DMS53 (cell line): ENCODE data around the gene ACVRL1.
"Not testable (repeated sequence)": the region's sequence is repeated elsewhere in the genome, so short reads cannot be mapped to it uniquely, and the experiment has no call there.

Source experiments
- DNase-seq: peaks from one replicate; lab custom pipeline; 2025; lab: John Stamatoyannopoulos, UW

Gene ACVRL1

DNA sequence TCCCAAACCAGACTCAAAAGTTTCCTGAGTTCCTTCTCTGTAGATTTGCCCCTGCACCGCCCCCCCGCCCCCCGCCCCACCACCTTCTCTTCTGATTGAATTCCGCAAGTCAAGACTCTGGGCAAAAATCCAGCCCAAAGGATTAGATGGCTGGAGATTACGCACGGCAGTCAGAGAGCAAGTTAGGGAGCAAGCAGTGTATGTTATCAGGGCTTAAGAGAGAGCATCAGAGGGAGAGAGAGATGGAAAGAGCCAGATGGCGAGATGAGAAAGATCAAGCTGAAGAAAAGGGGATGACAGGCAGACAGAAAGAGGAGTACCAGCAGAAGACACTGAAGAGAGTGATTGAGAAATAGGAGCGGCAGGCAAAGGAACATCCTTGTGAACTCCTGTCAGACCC lies 33.3 kb upstream of the ACVRL1 start:
- no peak for DNase-seq

DNA sequence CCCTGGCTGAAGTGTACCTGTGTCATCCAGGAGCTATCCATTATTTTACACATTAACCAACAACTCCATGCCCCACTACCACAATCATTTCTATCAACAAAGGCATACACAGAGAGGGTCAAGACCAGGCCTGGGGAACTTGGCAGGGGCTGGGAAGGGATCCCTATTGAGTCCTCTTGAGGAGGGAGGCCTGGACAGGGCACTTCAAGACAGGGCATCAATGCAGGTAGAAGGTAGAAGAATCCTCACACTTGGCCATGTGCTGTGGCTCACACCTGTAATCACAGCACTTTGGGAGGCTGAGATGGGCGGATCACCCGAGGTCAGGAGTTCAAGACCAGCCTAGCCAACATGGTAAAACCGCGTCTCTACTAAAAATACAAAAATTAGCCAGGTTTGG lies 32.8 kb upstream of the ACVRL1 start:
- DNase-seq, result no peak

DNA sequence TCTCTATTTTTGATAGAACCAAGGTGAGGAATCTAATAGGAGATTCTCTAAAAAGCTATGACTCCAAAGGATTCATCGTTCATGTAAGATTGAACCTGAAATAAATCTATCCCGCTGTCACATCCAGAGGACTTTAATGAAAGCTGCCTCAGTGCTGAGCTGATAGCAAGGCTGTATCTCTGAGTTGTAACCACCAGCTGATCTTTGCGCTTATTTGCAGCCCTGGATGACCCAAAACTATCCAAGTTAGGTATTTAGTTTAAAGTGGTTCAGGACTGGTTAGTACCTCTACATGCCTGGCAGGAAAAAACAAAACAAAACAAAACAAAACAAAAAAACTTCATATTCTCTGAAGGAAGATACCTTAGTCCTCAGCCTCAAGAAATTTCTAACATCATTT lies 28.2 kb upstream of the ACVRL1 start:
- DNase-seq, result no peak

DNA sequence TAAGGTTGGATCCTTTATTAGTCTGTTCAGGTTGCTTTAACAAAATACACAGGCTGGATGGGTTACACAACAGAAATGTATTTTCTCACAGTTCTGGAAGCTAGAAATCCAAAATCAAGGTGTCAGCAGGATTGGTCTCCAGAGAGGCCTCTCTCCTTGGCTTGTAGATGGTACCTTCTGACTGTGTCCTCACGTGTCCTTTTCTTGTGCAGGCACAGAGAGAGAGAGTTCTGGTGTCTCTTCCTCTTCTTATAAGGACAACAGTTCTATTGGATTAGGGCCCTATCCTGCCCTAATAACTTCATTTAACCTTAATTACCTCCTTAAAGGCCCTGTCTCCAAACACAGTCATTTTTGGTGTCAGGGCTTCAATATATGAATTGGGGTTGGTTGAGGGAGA lies 24.0 kb upstream of the ACVRL1 start:
- no peak for DNase-seq

DNA sequence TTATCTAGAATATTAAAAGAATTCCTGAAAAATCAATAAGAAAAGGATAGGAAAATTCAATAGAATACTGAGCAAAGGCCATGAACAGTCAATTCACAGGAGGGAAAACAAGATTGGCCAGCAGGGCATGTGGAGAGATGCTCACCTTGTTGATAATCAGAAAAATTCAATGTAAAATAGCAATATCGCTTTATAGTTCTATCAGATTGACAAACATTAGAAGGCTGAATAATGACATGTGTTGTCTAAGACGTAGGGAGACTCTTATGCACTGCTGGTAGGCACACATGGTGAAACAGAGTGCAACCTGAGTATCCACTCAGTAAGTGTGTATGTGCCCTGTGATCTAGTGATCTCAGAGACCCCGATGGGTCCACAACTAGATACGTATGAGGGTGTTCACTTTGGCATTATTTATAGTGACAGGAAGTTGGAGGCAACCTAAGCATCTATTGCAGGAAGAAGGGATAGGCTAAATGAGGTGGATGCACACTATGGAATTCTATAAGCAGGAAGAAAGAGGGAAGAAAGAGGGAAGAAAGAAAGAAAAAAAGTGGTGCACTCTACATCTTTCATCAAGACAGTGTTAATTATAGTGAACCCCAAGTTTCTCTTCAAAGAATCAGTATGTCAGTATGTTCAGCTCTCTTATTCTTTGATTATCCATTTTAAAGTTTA lies 23.2 kb upstream of the ACVRL1 start:
- DNase-seq, result peak; percentile 53

DNA sequence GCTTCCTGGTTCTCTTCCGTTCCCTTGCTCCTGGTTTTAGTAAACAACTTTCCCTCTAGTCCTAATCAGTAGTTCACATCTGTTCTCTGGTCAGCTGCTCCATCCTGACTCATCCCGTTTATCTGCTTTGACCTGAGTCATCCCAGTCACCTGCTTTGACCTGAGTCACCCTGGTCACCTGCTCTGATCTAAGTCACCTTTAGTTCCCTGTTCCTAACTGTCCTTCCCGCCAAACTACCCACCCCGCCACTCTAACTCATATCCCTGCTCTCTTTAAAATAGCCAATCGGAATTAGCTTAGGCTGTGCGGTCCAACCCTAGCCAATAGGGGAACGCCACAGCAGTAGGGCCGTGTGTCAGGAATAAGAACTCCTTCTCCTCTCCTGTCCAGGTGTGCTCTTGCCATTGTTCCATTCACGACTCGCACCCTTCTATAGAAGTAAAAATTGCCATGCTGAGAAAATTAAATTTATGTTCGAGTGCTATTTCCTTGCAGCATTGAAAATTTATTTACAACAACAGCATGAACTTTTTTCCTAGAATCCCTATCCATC lies 22.6 kb upstream of the ACVRL1 start:
- peak; percentile 96 for DNase-seq

DNA sequence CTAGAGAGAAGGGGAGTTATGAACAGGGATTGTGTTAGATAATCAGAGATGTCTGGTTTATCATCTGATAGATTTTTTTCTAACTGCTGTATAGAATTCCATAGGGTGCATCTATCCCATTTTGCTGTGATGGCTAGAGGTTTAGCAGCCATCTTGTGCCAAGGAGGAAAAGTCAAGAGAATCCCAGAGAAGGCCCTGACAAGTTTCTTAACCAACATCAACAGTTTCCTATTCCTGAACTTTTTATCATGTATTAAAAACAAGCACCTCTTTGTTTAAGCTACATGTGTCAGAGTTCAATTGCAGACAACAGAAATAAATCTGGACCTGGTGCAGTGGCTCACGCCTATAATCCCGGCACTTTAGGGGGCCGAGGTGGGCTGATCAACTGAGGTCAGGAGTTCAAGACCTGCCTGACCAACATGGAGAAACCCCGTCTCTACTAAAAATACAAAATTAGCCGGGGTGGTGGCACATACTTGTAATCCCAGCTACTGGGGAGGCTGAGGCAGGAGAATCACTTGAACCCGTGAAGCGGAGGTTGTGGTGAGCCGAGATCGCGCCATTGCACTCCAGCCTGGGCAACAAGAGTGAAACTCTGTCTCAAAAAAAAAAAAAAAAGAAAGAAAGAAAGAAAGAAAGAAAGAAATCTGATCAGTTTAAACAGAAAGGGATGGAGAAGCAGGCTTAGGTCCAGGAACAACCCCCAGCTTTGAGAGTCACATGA lies 21.8 kb upstream of the ACVRL1 start:
- not testable (repeated sequence) for DNase-seq

DNA sequence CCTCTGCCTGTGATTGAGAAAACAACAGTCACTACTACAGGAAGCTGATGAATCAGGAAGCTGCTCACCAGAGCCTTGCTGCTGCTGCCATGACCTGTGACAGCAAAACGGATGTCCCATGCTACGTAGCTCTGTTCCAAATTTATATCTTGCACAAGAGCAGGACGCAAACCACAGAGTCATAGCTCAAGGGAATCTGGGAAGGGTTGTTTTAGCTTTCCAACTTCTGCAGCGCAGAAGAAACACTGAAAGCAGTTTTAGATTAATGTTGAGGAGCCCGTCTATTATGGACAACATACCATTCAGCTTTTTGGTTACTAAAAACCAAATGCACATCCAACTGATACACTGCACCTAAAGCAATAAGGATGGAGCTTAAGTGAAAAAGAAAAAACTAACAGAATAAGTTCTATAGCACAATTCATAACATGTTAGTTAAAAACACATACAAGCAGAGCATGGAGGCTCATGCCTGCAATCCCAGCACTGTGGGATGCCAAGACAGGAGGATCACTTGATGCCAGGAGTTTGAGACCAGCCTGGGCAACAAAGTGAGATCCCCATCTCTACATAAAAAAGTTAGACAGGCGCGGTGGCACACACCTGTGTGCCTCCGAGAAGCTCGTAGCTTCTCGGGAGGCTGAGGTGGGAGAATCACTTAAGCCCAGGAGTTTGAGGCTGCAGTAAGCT lies 21.1 kb upstream of the ACVRL1 start:
- DNase-seq, result peak; percentile 51

- DNase-seq, result peak; percentile 79
Observed at GRCh38 chr12:51887476-51888315, 19.6 kb upstream of the ACVRL1 start, which contains the start of gene ANKRD33. ANKRD33 (plus strand) TSS chr12:51888103; CDS start chr12:51888187, 84 bp downstream.

GRCh38 chr12:51888316-51889215 lies 18.7 kb upstream of the ACVRL1 start:
- peak; percentile 44 for DNase-seq

DNA sequence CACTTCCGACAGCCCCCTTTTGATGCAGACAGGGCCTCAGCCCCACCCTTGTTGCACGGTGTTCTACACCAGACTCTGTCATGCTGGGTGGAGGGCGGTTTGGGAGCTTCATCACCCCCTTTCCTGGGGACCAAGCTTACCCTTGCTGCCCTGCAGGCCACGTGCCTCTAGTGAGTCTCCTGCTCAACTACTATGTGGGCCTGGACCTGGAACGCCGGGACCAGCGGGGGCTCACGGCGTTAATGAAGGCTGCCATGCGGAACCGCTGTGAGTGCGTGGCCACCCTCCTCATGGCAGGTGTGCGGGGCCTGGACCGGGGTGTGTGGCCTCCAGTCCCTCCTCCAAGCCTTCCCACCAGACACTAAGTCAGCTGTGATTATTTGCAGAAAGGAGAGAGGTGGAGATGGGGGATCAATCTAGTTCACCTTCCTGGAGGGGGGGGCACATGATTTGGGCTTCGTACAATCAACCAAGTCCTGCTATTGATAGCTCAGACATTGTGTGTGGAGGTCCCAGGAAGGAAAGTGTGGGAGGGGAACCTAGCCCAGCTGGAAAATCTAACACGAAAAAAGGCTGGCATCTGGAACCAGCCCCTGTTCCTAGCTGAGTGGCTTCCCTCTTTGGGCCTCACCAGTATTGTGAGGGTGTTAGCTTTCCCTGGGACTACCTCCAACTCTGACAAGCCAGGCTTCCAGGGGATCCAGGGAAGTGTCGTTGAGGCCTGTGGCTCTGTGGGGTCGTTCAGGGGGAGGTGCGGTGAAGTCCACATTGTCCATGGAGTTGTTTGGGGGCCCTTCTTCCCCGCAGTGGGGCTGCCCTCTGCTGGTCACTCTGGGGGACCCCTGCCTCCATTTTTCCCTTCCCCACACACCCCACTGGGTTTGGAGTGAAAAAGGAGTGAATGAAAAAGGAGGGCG lies 17.8 kb upstream of the ACVRL1 start:
- DNase-seq, result no peak

DNA sequence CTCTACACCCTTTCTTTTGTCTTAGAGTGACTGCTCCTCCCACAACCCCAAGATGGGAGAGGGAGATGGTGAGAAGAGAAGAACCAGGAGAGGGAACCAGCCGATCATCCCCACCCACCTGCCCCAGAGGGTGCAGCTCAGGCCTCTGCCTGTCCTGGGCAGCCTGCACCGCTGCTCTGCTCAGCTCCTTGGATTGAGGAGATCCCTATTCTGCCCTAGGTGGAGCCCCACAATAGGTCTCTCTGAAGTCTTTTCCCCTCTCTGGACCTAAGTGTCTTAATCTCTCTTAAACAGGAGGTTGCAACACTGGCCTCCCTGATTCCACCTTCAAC lies 17.2 kb upstream of the ACVRL1 start:
- no peak for DNase-seq

DNA sequence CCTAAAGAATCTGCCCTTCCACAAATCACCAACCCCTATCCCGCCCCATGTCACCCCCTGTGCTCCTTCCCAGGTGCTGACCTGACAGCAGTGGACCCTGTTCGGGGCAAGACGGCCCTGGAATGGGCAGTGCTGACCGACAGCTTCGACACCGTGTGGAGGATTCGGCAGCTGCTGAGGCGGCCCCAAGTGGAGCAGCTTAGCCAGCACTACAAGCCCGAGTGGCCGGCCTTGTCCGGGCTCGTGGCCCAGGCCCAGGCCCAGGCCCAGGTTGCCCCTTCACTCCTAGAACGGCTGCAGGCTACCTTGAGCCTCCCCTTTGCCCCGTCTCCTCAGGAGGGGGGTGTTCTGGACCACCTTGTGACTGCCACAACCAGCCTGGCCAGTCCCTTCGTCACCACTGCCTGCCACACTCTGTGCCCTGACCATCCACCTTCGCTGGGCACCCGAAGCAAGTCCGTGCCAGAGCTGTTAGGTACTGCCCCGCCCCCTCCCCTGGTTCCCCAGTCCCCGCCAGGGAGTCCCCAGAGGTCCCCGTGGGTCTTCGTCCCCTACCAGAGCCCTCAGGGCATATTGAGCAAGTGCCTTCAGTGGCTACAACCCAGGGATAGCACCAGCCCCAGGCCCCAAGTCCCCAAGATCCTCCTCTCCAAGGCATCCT lies 16.7 kb upstream of the ACVRL1 start:
- DNase-seq, result no peak

DNA sequence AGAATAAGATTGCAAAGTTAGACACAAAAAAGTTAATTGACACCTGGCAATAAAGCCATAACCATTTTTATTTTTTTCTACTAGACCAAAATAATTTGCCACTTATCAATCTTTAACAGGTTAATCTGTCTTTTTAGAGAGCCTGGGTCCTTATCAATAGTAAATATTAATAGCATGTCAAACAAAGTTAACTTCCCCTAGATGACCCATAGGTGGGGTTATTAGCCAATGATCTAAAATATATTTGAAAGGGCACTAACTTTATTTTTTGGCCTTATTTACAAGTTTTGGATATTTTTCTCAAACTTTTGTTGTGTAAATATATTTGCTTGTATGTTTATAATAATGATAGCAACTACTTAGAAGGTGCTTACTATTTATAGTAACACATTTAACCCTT lies 15.5 kb upstream of the ACVRL1 start:
- DNase-seq, result peak; percentile 26

- no peak for DNase-seq
Observed at GRCh38 chr12:51893786-51894185, 13.5 kb upstream of the ACVRL1 start.

DNA sequence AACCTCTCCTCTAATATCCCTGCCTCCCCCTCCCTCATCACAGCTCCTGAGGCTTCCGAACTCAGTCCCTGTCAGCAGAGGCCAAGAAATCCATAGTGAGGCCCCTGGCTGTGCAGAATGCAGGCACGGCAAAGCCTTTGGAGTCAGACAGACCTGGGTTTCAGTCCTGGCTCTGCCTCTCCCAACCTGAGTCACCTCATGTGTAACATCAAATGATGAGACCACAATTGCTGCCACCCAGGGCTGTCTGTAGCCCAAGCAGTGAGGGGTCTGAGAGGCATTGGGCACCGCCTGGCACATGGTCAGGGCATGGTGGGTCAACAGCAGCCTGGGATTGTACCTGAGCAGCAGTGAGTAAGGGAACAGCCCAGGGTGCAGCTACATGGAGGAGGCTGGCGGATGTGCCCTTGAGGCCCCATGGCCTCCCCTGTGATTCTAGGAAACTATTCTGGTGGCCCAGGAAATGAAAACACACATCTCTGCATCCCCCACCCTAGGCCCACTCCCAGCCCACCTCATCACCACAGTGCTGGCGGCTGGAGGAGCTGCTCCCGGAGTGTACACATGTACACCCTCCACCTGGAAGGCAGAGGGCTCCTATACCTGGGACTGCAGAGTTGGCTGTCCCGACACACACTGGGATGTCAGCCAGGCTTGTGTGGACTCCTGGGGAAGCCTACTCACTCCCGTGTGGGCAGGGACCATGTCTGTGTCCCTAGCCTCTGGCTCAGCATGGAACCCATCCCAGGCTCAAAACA lies 11.7 kb upstream of the ACVRL1 start:
- no peak for DNase-seq

DNA sequence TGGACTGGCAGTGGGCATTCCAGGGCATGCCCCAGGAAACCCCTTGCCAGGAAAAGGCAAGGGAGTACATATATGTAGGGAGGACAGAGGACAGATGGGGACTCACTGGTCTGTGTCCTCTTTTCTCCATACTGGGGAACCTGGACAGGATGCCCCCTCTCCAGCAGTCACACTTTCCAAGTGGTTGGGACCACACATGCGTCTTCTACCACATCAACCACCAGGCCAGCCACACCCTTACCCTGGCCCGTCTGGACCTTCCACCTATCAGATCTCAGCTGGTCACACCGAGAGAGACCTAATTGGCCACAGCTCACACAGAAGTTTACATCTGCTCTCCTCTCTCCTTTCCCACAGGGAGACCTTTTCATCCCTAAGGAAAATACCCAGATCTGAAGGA lies 11.1 kb upstream of the ACVRL1 start:
- DNase-seq, result no peak

DNA sequence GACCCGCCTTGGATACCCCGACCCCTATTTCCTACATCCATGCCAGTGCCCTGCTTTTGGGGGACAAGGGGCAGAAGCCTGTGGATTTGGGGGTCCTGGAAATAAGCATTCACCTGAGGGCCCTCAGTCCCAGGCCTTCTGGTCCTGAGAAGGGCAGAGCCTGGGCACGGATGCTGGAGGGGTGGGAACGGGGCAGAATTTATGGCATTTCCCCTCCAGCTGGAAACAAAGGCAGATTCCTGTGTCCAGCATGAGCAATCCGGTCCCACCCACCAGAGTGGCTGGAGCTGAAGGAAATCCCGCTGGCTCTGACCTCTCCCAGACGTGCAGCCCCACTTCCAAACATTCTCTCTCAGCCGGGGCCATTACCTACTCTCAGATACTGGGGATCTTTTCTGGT lies 10.1 kb upstream of the ACVRL1 start:
- no peak for DNase-seq

- DNase-seq, result no peak
Observed at GRCh38 chr12:51898506-51898905, 8.8 kb upstream of the ACVRL1 start.
